GM19463 (cell line): Measurements from ENCODE around the gene PPP6R1.

ENCODE experiments used
- ATAC-seq: cut with Tn5 transposase; IDR thresholded peaks from one replicate; pipeline ENCODE4 v1.9.1; 2021; ENCODE audit warnings: mild to moderate bottlenecking, moderate library complexity; ENCODE audit not compliant: unreplicated experiment

Gene PPP6R1

GRCh38 chr19:55283548-55284377 is 24.9 kb upstream of the PPP6R1 start, which contains the start of gene BRSK1:
BRSK1 (plus strand) TSS chr19:55283997; CDS start chr19:55284443, 446 bp downstream.
- no peak for ATAC-seq

GRCh38 chr19:55279770-55280643 is 21.2 kb upstream of the PPP6R1 start, which contains the start of gene HSPBP1:
HSPBP1 (minus strand) TSS chr19:55280110; CDS start chr19:55279608, 502 bp downstream.
- peak; percentile 81 for ATAC-seq

GRCh38 chr19:55279340-55279739 is 20.5 kb upstream of the PPP6R1 start:
- ATAC-seq: no peak

GRCh38 chr19:55278391-55279135 is 19.7 kb upstream of the PPP6R1 start:
- ATAC-seq: no peak

- no peak for ATAC-seq
Observed at GRCh38 chr19:55277494-55277893, 18.7 kb upstream of the PPP6R1 start.

GRCh38 chr19:55276720-55277430 is 18.1 kb upstream of the PPP6R1 start:
- ATAC-seq: no peak

GRCh38 chr19:55275851-55276719 is 17.3 kb upstream of the PPP6R1 start:
- no peak for ATAC-seq

GRCh38 chr19:55273978-55274707 is 15.3 kb upstream of the PPP6R1 start:
- no peak for ATAC-seq

GRCh38 chr19:55272142-55272541 is 13.3 kb upstream of the PPP6R1 start:
- no peak for ATAC-seq

GRCh38 chr19:55270172-55270942 is 11.5 kb upstream of the PPP6R1 start:
- no peak for ATAC-seq

GRCh38 chr19:55269299-55269698 is 10.5 kb upstream of the PPP6R1 start:
- no peak for ATAC-seq

GRCh38 chr19:55266840-55267239 is 8.0 kb upstream of the PPP6R1 start:
- no peak for ATAC-seq

- no peak for ATAC-seq
Observed at GRCh38 chr19:55266404-55266803, 7.6 kb upstream of the PPP6R1 start.

GRCh38 chr19:55265723-55266386 is 7.0 kb upstream of the PPP6R1 start:
- ATAC-seq: no peak

GRCh38 chr19:55265173-55265572 is 6.4 kb upstream of the PPP6R1 start:
- no peak for ATAC-seq

- ATAC-seq: no peak
Observed at GRCh38 chr19:55264531-55264930, 5.7 kb upstream of the PPP6R1 start.

GRCh38 chr19:55262359-55262758 is 3.5 kb upstream of the PPP6R1 start:
- ATAC-seq: no peak
